HG03460 (cell line): ENCODE measurements around the gene MYRIP.

ENCODE experiments used
- ATAC-seq: cut with Tn5 transposase; IDR thresholded peaks from one replicate; pipeline ENCODE4 v1.9.1; 2021; ENCODE audit not compliant: unreplicated experiment

Gene MYRIP

GRCh38 chr3:40224796-40225515 lies 415.5 kb downstream of the MYRIP start:
- ATAC-seq = no peak

- ATAC-seq = no peak
Measured at GRCh38 chr3:40226636-40227035, 417.2 kb downstream of the MYRIP start.

GRCh38 chr3:40228792-40229350 lies 419.5 kb downstream of the MYRIP start:
- ATAC-seq = no peak

DNA sequence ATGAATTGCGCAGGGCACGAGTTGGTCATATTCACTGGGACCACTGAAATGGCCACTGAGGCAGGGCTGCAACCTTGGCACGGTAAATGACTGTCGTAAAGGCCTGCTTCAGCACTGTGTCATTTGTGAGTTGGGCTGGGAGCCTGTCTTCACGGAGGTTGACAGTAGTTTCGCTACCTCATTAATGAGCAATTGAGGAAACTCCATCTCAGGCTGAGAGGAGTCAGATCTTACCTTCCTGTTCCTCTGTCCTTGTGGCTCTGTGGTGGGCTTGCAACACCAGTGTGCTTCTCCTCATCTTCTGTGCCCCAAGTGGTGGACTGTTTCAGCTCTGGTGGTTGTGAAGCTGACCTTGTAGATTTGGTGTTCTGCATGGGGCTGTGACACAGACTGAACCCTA lies 420.0 kb downstream of the MYRIP start:
- no peak for ATAC-seq

DNA sequence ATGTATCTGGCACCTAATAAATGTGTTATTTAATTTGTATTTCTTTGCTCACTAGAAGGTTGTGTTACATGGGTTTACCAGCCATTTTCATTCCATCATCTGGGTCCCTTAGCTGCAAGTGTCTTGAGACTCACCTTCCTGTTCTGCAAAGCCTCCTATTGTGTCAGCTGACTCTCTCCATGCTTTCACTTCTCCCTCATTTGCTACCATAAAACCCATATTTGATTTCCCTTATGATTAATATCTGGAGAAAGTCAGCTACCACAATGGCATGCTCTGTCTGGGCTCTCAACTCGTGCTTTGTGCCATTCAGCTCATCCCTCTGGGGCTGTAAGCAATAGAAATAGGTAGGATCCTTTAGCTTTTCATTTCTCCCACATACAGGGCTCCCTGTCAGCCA lies 420.6 kb downstream of the MYRIP start:
- ATAC-seq = no peak

DNA sequence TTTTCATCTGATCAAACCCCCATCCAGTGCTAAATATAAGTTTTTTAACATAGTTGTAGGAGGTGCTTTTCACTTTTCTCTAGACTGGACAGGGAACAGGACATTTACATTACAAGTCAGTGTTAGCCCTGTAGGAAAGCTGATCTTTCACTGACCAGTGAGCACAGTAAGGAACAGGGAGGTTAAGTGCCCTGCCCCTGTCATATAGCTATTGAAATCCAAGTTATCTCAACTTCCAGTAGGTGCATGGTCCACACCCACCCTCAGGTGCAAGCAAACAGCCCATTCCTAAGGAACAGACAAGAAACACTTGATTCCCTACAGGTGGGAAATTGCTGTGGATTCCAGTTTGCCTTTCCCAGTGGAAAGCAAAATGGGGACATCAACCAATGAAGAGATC lies 421.0 kb downstream of the MYRIP start:
- no peak for ATAC-seq

DNA sequence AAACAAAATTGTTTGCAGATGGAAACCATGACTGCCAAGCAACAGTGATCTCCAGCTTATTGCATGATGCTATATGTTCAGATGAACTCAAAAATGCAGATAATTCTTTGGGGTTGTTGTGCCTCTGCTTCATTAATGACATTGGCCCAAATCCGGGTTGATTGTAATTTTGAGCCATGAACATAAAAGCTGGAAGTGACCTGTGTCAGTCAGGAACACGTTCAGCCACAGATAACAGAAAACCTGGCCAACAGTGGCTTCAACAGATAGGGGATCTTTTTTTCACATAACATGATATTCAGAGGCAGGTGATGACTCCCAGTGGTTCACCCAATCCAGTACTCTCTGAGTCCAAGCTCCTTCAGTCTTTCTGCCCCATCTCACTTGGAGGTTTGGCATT lies 423.2 kb downstream of the MYRIP start:
- no peak for ATAC-seq

DNA sequence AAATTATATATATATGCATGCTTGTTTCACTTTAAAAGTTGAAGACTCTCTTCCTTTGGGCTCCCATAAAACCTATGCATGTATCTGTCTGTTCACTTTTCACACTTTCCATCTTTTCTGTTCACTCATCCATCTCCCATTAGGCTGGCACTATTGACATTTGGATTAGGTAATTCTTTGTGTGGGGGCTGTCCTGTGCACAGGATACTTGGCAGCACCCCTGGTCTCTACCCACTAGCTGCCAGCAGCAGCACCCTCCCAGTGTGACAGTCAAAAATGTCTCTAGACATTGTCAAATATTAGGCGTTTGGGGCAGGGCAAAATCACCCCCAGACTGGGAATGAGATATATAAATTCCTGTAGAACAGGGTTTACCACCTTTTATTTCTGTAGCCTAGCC lies 427.8 kb downstream of the MYRIP start:
- ATAC-seq = no peak

- no peak for ATAC-seq
Measured at GRCh38 chr3:40237889-40238571, 428.6 kb downstream of the MYRIP start.

DNA sequence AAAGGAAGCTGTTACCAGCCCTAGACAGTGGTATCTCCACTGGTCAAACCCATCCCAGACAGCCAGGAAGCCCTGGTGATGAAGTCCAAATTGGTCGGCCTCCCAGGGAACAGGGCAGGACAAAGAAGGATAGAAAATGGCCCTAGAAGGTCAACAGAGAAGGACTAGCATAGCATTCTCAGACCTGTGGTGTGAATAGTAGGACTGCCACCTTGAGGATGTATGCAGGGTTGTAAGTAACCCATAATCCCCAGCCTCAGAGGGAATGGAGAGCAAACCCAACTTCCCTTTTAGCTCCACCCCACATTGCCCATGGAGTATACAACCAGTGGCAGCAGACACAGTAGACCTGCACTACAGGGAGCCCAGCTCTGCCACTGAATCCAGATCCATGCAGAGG lies 431.5 kb downstream of the MYRIP start:
- ATAC-seq = no peak

DNA sequence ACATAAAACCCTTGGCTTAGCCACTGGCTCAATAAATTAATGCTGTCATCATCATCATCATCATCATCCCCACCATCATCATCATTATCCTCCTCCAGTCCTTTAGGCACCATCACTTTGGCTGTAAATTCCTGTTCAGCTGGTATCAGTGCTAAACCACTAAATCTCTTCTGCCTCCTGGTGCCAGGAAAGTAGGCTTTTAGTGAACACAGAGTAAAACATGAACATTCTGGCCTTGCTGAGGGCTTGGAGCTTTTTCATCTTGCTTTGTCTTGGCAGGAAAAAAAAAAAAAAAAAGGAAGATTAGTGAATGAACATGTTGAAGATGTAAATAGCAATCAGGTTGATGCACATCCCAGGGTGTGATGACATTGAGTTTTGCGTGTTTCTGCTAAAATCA lies 432.8 kb downstream of the MYRIP start:
- ATAC-seq = no peak

- ATAC-seq = no peak
Measured at GRCh38 chr3:40242638-40243037, 433.2 kb downstream of the MYRIP start.

DNA sequence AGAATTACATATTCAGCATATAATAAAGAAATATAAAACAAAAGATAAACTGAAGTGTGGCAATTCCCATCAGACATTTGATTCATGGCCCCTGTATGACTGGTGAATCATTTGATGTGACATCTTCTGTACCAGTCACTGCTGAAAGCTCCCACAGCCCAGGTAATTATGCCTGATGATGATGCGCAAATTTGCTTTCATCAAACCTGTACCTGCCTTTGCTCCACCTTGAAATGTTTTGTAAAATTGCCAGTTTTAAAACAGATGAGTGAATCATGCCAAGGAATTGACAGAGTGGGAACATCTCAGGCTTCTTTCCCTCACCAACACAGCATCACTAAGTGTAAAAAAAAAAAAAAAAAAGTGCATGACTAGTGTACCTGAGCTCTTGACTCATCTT lies 433.6 kb downstream of the MYRIP start:
- no peak for ATAC-seq

DNA sequence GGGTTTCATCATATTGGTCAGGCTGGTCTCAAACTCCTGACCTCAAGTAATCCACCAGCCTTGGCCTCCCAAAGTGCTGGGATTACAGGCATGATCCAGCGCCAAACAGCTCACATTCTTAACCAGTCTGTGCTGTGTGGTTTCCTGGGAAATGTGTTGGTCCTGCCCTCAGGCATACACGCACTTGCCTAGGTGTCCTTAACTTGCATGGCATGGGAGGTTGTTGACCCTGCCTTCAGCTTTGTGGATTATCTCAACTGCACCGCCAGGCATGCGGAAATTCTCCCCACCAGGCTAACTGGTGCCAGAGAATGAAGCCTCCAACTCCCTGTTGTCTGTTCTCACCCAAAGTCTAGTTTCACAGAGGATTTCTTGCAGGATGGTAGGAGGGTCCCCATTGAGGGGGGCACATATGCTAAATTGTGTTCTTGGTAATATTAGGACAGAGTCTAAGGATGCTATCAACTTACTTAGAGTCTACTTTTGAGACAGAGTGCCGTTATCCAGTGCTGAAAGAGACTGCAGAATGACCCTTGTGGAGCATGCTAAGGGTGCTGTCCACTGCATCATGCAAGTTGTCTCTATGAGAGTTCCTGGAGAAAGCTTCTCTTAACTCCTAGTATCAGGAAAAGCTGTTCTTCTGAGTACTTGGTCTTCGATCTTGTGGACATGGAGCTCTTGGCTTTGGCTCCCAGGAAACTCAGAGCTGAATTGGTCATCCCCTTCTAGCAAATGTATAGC lies 438.5 kb downstream of the MYRIP start:
- no peak for ATAC-seq

- no peak for ATAC-seq
Measured at GRCh38 chr3:40248591-40248990, 439.2 kb downstream of the MYRIP start.

- ATAC-seq = no peak
Measured at GRCh38 chr3:40249168-40249567, 439.8 kb downstream of the MYRIP start.

GRCh38 chr3:40254491-40254890 lies 445.1 kb downstream of the MYRIP start:
- no peak for ATAC-seq

DNA sequence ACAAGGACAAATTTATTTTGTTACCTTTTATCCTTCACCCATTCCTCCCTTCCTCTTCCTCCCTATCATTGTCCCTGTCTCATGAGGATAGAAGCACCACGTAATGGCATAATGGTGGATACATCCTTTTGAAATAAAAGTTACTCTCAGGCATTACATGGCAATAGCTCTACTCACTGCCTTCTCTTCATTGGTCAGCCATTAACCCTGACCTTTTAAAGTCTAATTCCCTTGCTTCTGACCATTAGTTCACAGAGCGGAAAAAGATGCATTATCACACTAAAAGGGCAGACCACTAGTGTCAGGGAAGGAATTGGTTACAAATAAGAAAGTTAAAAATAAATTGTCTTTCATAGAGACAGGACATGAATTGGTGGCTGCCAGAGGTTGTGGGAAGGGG lies 445.5 kb downstream of the MYRIP start:
- ATAC-seq = no peak

DNA sequence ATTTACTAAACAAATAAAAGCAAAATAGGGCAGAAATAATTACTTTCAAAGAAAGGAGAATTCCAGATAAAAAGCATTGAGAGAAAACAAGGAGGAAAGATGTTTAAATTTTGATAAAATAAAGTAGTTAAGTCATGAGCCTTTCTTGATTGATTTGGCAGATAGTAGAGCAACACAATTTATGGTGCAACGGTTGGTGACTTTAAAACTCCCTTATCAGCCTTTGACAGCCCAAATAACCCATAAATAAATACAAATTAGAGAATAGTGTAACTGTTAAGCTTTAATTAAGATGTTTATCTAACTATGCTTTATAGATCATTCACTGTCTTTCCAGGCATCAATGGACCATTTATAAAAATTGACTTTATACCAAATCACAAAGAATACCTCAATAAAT lies 446.1 kb downstream of the MYRIP start:
- no peak for ATAC-seq

GRCh38 chr3:40258064-40258463 lies 448.7 kb downstream of the MYRIP start:
- ATAC-seq = no peak

DNA sequence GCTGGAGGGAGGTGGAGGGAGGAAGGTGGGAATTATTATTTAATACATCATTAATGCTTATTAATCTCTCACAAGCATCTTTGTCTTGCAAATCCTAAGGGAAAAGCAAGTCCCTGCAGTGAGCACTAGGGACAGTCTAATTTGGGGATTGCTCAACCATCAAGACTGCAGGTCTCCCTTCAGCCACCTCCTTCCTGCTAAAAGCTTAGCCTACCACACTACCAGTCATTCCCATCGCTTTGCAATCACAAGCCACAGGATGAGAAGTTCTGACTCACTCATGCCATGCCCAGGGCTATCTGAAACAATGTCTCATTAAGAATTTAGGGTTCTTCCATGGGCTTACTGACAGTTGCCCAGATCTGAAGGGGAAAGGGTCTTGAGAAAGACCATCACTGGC lies 449.1 kb downstream of the MYRIP start:
- no peak for ATAC-seq

DNA sequence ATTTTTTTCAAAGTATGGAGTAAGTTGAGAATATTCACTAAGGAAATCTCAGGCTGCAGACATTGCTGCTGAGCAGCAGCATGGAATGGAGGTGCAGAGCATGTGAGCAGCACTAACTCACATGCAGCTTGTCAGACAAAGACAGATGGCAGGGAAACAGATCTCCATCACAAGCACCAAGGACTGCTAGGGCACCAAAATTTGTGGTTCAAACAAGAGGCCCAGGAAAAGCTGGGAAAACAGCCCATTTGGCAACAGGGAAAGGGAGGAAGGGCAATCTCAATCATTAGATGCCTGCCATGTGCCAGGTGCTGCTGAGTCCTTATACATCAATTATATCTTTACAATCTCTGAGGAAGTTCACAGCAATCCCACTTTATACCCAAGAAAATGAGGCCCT lies 452.9 kb downstream of the MYRIP start:
- ATAC-seq = no peak
